Suprapubic skin (tissue), 3 donors: ENCODE results near the gene REV3L.

ENCODE experiments used
- CTCF ChIP-seq, 2 donors: fragments of 200-600 bp in 1 of 2; fragments of 450-650 bp in 1 of 2; sonication (generic) in 1 of 2; IDR thresholded peaks; one replicate each; pipeline ENCODE4 v1.5.1; 2016 to 2019; ENCODE audit warnings: antibody characterized with exemption in 2 of 2, mild to moderate bottlenecking in 1 of 2, moderate library complexity in 1 of 2
- EP300 ChIP-seq: sonication (generic); formaldehyde crosslinking; IDR thresholded peaks from one replicate; pipeline ENCODE4 v1.6.1; 2017; ENCODE audit warnings: antibody characterized with exemption

- TF ChIP-seq CTCF (IDR thresholded peaks at IDR 0.05), result no peak
- no peak for TF ChIP-seq EP300
Measured at GRCh38 chr6:111523484-111524167, 40.6 kb upstream of the REV3L start.
